ENCODE results near the gene MAPRE2.
"Not testable (repeated sequence)": the region's sequence is repeated elsewhere in the genome, so short reads cannot be mapped to it uniquely, and the experiment has no call there.

Gene MAPRE2

GRCh38 chr18:35108088-35108487 is 66.9 kb downstream of the MAPRE2 start:
- not testable (repeated sequence) for H4K91ac ChIP-seq (ENCODE audit: low read depth, low read length, poor library complexity); H3K36me3 ChIP-seq (replicated peaks in 1 of 2; ENCODE audit: control insufficient read depth in 2 of 2, insufficient read depth in 2 of 2, low read length in 2 of 2); H3K4me3 ChIP-seq (ENCODE audit: low read length in 2 of 2); H2BK5ac ChIP-seq (ENCODE audit: low read length); DNase-seq (ENCODE audit: low spot score); H3K4me2 ChIP-seq (ENCODE audit: insufficient read depth, low read length, poor library complexity, severe bottlenecking); H4K8ac ChIP-seq (ENCODE audit: low read depth, low read length); H3K27me3 ChIP-seq (ENCODE audit: control insufficient read depth in 3 of 3, insufficient read depth in 3 of 3, low read depth in 1 of 3, low read length in 3 of 3); H3K23ac ChIP-seq (ENCODE audit: low read depth, low read length, poor library complexity); H2BK15ac ChIP-seq (ENCODE audit: low read length); H3K27ac ChIP-seq (replicated peaks; ENCODE audit: low read length); H3K14ac ChIP-seq (ENCODE audit: low read length); H3K79me1 ChIP-seq (ENCODE audit: low read depth, low read length); H3K18ac ChIP-seq (ENCODE audit: low read length); H3K4ac ChIP-seq (ENCODE audit: low read length); H3K9ac ChIP-seq (ENCODE audit: low read depth, low read length, poor library complexity); H2BK12ac ChIP-seq (ENCODE audit: low read length); H2BK120ac ChIP-seq (ENCODE audit: low read depth, low read length); H2AFZ ChIP-seq (ENCODE audit: low read length); H2AK5ac ChIP-seq (ENCODE audit: low read depth, low read length); H3K4me1 ChIP-seq (ENCODE audit: control insufficient read depth in 2 of 2, insufficient read depth in 1 of 2, low read depth in 1 of 2, low read length in 2 of 2)
- H3K9me3 ChIP-seq (replicated peaks in 1 of 2; ENCODE audit: control insufficient read depth in 2 of 2, insufficient read depth in 1 of 2, low read depth in 1 of 2, low read length in 2 of 2), result peaks cover 2 to 14% of the 10 kb centered on the region in 2 donors
- WGBS, 2 donors (ENCODE audit: extremely low coverage in 2 of 2, insufficient read length in 2 of 2, insufficient replicate concordance in 1 of 2), result no CpG with 5 or more reads among the region's 1 CpG

GRCh38 chr18:35110059-35110458 is 68.8 kb downstream of the MAPRE2 start:
- Histone ChIP-seq H2BK15ac (ENCODE audit: low read length) (no peak overlapping the region), H3K27ac (replicated peaks; ENCODE audit: low read length) (no peak overlapping the region), H3K18ac (ENCODE audit: low read length) (no peak overlapping the region), H3K79me1 (ENCODE audit: low read depth, low read length) (no peaks in the 10 kb centered on the region), H4K91ac (ENCODE audit: low read depth, low read length, poor library complexity) (no peak overlapping the region), H3K9ac (ENCODE audit: low read depth, low read length, poor library complexity) (no peak overlapping the region), H3K23ac (ENCODE audit: low read depth, low read length, poor library complexity) (no peak overlapping the region), H2BK120ac (ENCODE audit: low read depth, low read length) (no peak overlapping the region), H2AK5ac (ENCODE audit: low read depth, low read length) (no peak overlapping the region), H2BK5ac (ENCODE audit: low read length) (no peak overlapping the region), H3K9me3 (replicated peaks in 1 of 2; ENCODE audit: control insufficient read depth in 2 of 2, insufficient read depth in 1 of 2, low read depth in 1 of 2, low read length in 2 of 2) (peaks cover 2 to 14% of the 10 kb centered on the region in 2 donors), H3K4me1 (ENCODE audit: control insufficient read depth in 2 of 2, insufficient read depth in 1 of 2, low read depth in 1 of 2, low read length in 2 of 2) (no peaks in the 10 kb centered on the region), H3K14ac (ENCODE audit: low read length) (no peak overlapping the region), H3K4me3 (ENCODE audit: low read length in 2 of 2) (no peak overlapping the region), H3K4ac (ENCODE audit: low read length) (no peak overlapping the region), H3K4me2 (ENCODE audit: insufficient read depth, low read length, poor library complexity, severe bottlenecking) (no peak overlapping the region), H3K36me3 (replicated peaks in 1 of 2; ENCODE audit: control insufficient read depth in 2 of 2, insufficient read depth in 2 of 2, low read length in 2 of 2) (peaks cover 0 to 4% of the 10 kb centered on the region in 2 donors), H2BK12ac (ENCODE audit: low read length) (no peak overlapping the region), H4K8ac (ENCODE audit: low read depth, low read length) (no peak overlapping the region), H3K27me3 (ENCODE audit: control insufficient read depth in 3 of 3, insufficient read depth in 3 of 3, low read depth in 1 of 3, low read length in 3 of 3) (peaks cover 0 to 2% (median 0%) of the 10 kb centered on the region in 3 experiments), H2AFZ (ENCODE audit: low read length) (no peak overlapping the region)
- no peak for DNase-seq (ENCODE audit: low spot score)
- no CpG with 5 or more reads among the region's 3 CpGs for WGBS, 2 donors (ENCODE audit: extremely low coverage in 2 of 2, insufficient read length in 2 of 2, insufficient replicate concordance in 1 of 2)

GRCh38 chr18:35110554-35111485 is 69.6 kb downstream of the MAPRE2 start:
- Histone ChIP-seq H4K8ac (ENCODE audit: low read depth, low read length) (no peak overlapping the region), H3K36me3 (replicated peaks in 1 of 2; ENCODE audit: control insufficient read depth in 2 of 2, insufficient read depth in 2 of 2, low read length in 2 of 2) (peaks cover 0 to 4% of the 10 kb centered on the region in 2 donors), H2BK15ac (ENCODE audit: low read length) (no peak overlapping the region), H2BK120ac (ENCODE audit: low read depth, low read length) (no peak overlapping the region), H2BK12ac (ENCODE audit: low read length) (no peak overlapping the region), H3K79me1 (ENCODE audit: low read depth, low read length) (no peaks in the 10 kb centered on the region), H2AFZ (ENCODE audit: low read length) (no peak overlapping the region), H3K23ac (ENCODE audit: low read depth, low read length, poor library complexity) (no peak overlapping the region), H3K4me3 (ENCODE audit: low read length in 2 of 2) (no peak overlapping the region), H3K9me3 (replicated peaks in 1 of 2; ENCODE audit: control insufficient read depth in 2 of 2, insufficient read depth in 1 of 2, low read depth in 1 of 2, low read length in 2 of 2) (peaks cover 2 to 14% of the 10 kb centered on the region in 2 donors), H2AK5ac (ENCODE audit: low read depth, low read length) (no peak overlapping the region), H3K18ac (ENCODE audit: low read length) (no peak overlapping the region), H3K4ac (ENCODE audit: low read length) (no peak overlapping the region), H3K14ac (ENCODE audit: low read length) (no peak overlapping the region), H2BK5ac (ENCODE audit: low read length) (no peak overlapping the region), H3K27ac (replicated peaks; ENCODE audit: low read length) (no peak overlapping the region), H3K4me2 (ENCODE audit: insufficient read depth, low read length, poor library complexity, severe bottlenecking) (no peak overlapping the region), H4K91ac (ENCODE audit: low read depth, low read length, poor library complexity) (no peak overlapping the region), H3K27me3 (ENCODE audit: control insufficient read depth in 3 of 3, insufficient read depth in 3 of 3, low read depth in 1 of 3, low read length in 3 of 3) (peaks cover 0 to 1% (median 0%) of the 10 kb centered on the region in 3 experiments), H3K4me1 (ENCODE audit: control insufficient read depth in 2 of 2, insufficient read depth in 1 of 2, low read depth in 1 of 2, low read length in 2 of 2) (no peaks in the 10 kb centered on the region), H3K9ac (ENCODE audit: low read depth, low read length, poor library complexity) (no peak overlapping the region)
- no CpG with 5 or more reads among the region's 3 CpGs for WGBS, 2 donors (ENCODE audit: extremely low coverage in 2 of 2, insufficient read length in 2 of 2, insufficient replicate concordance in 1 of 2)
- DNase-seq (ENCODE audit: low spot score), result no peak

GRCh38 chr18:35112696-35113095 is 71.5 kb downstream of the MAPRE2 start:
- Histone ChIP-seq H3K27me3 (ENCODE audit: control insufficient read depth in 3 of 3, insufficient read depth in 3 of 3, low read depth in 1 of 3, low read length in 3 of 3) (no peaks in the 10 kb centered on the region), H3K4me3 (ENCODE audit: low read length in 2 of 2) (no peak overlapping the region), H3K27ac (replicated peaks; ENCODE audit: low read length) (no peak overlapping the region), H3K4me2 (ENCODE audit: insufficient read depth, low read length, poor library complexity, severe bottlenecking) (no peak overlapping the region), H4K8ac (ENCODE audit: low read depth, low read length) (no peak overlapping the region), H2BK15ac (ENCODE audit: low read length) (no peak overlapping the region), H2AFZ (ENCODE audit: low read length) (no peak overlapping the region), H3K9ac (ENCODE audit: low read depth, low read length, poor library complexity) (no peak overlapping the region), H2BK120ac (ENCODE audit: low read depth, low read length) (no peak overlapping the region), H2BK12ac (ENCODE audit: low read length) (no peak overlapping the region), H3K4me1 (ENCODE audit: control insufficient read depth in 2 of 2, insufficient read depth in 1 of 2, low read depth in 1 of 2, low read length in 2 of 2) (peaks cover 0 to 2% of the 10 kb centered on the region in 2 donors), H3K14ac (ENCODE audit: low read length) (no peak overlapping the region), H3K36me3 (replicated peaks in 1 of 2; ENCODE audit: control insufficient read depth in 2 of 2, insufficient read depth in 2 of 2, low read length in 2 of 2) (peaks cover 0 to 4% of the 10 kb centered on the region in 2 donors), H2AK5ac (ENCODE audit: low read depth, low read length) (no peak overlapping the region), H3K23ac (ENCODE audit: low read depth, low read length, poor library complexity) (no peak overlapping the region), H3K4ac (ENCODE audit: low read length) (no peak overlapping the region), H3K9me3 (replicated peaks in 1 of 2; ENCODE audit: control insufficient read depth in 2 of 2, insufficient read depth in 1 of 2, low read depth in 1 of 2, low read length in 2 of 2) (peaks cover 2 to 14% of the 10 kb centered on the region in 2 donors), H4K91ac (ENCODE audit: low read depth, low read length, poor library complexity) (no peak overlapping the region), H3K18ac (ENCODE audit: low read length) (no peak overlapping the region), H3K79me1 (ENCODE audit: low read depth, low read length) (no peaks in the 10 kb centered on the region), H2BK5ac (ENCODE audit: low read length) (no peak overlapping the region)
- no peak for DNase-seq (ENCODE audit: low spot score)
